HT1080 (cell line): ENCODE data around the gene GALE. TPM values are rescaled to one million over a fixed set of nuclear protein-coding genes. Genes with fewer than 3 reads are reported as not detected.

Experiments
- DNase-seq: peaks from one replicate; pipeline ENCODE4 v3.0.0-alpha.2; 2015; ENCODE audit warnings: low read depth
- total RNA-seq: library from RNA; depleted of rRNA; stranded (reverse); fragments of >200 nt; shearing (Covaris generic); gene quantifications from 2 replicates; pipeline ENCODE4 v1.2.3, GENCODE V29; 2014; rRNA removed

GALE gene
- total RNA-seq, 1 experiment from 2014 or later: 144 TPM

DNA sequence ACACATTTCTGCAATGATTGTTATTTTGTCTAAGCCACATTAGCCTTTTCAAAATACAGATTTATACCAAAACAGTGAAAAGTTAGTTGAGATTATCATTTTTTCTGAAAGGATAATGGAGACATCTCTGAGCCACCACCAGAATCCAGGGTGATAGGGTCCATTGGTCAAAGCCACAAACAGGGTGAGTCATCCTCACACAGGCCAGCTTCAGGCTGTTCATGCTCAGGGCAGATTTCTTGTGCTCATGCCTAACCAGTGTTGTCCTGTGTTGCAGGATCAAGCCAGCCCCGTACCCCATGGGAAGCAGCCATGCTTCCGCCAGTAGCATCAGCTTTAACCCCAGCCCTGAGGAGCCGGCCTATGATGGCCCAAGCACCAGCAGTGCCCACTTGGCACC lies 43.9 kb downstream of the GALE start:
- peak; percentile 61 for DNase-seq

DNA sequence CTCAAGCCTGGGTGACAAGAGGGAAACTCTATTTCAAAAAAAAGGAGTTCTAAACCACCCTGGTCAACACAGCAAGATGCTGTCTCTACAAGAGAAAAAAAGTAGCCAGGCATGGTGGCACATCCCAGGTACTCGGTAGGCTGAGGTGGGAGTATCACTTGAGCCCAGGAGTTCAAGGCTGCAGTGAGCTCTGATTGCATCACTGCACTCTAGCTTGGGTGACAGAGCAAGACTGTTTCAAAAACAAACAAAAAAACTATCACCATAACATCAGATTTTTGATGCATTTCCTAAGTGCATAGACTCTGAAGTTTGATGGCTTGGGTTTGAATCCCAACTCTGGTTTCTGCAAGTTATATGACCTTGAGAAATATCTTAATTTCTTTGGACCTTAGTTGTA lies 47.6 kb downstream of the GALE start:
- no peak for DNase-seq

DNA sequence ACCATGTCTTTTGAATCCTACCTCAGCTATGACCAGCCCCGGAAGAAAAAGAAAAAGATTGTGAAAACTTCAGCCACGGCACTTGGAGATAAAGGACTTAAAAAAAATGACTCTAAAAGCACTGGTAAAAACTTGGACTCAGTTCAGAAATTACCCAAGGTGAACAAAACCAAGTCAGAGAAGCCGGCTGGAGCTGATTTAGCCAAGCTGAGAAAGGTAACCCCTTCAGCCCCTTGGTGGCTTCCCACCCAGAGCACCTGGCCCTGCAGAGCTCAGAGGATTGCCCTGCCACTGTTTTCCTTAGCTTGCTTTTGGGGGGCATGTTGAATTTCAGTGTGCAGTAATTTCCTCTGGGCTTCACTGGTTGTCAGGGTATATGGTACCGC lies 48.7 kb downstream of the GALE start:
- DNase-seq: no peak

DNA sequence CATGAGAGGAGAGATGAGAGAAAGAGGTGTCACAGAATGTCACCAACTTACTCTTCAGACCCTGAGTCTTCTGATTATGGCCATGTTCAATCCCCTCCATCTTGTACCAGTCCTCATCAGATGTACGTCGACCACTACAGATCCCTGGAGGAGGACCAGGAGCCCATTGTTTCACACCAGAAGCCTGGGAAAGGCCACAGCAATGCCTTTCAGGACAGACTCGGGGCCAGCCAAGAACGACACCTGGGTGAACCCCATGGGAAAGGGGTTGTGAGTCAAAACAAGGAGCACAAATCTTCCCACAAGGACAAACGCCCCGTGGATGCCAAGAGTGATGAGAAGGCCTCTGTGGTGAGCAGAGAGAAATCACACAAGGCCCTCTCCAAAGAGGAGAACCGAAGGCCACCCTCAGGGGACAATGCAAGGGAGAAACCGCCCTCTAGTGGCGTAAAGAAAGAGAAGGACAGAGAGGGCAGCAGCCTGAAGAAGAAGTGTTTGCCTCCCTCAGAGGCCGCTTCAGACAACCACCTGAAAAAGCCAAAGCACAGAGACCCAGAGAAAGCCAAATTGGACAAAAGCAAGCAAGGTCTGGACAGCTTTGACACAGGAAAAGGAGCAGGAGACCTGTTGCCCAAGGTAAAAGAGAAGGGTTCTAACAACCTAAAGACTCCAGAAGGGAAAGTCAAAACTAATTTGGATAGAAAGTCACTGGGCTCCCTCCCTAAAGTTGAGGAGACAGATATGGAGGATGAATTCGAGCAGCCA lies 49.3 kb downstream of the GALE start:
- peak; percentile 58 for DNase-seq

DNA sequence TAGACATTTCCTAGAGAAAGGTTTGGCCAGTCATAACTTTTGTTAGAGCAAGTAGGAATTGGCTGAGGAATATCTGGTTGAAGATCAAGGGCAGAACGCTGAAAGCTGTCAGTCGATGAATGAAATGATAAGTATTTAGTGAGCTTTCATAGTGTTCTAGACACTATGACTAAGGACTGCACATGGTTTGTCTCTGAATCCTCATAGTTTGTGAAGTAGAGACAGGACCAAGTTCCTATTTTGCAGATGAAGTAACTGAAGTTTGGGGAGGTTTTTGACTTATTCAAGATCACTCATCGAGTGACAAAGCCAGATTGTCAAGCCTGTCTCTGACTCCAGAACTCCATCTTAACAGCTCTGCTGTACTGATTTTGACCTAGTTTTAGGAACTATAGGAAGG lies 52.5 kb downstream of the GALE start:
- no peak for DNase-seq

Other genes with a start within 250 kb of the GALE start
- 334 and 359 TPM in 2 replicates for gene ID3, start 241.3 kb downstream of the GALE start, total RNA-seq
- gene RPL11, start 108.9 kb downstream of the GALE start, total RNA-seq: 2,017 and 2,289 TPM in 2 replicates
- gene ELOA, start 57.3 kb downstream of the GALE start, total RNA-seq: 86.5 and 105 TPM in 2 replicates
- 124 and 129 TPM in 2 replicates for gene PITHD1, start 22.3 kb downstream of the GALE start, total RNA-seq
- gene LYPLA2, start 9.6 kb downstream of the GALE start, total RNA-seq: 165 and 186 TPM in 2 replicates
- gene HMGCL, start 24.7 kb upstream of the GALE start, total RNA-seq: 9.0 and 9.9 TPM in 2 replicates
- gene FUCA1, start 67.5 kb upstream of the GALE start, total RNA-seq: 2.3 and 3.5 TPM in 2 replicates
- not detected in 2 replicates for gene CNR2, start 112.6 kb upstream of the GALE start, total RNA-seq
- gene PNRC2, start 159.1 kb upstream of the GALE start, total RNA-seq: 65.5 and 326 TPM in 2 replicates
- 85.7 and 113 TPM in 2 replicates for gene SRSF10, start 179.6 kb upstream of the GALE start, total RNA-seq